HepG2 (cell line): Measurements from ENCODE around the gene HOXA13. TPM values are rescaled to one million over a fixed set of nuclear protein-coding genes. Genes with fewer than 3 reads are reported as not detected.

Source experiments
- AKAP8 ChIP-seq: sonication (generic); formaldehyde crosslinking; IDR thresholded peaks from 2 replicates; pipeline ENCODE4 v1.5.1; 2020; ENCODE audit warnings: mild to moderate bottlenecking, missing genetic modification reagents
- CENPT ChIP-seq: sonication (generic); formaldehyde crosslinking; IDR thresholded peaks from 2 replicates; pipeline ENCODE4 v1.8.0; 2022; ENCODE audit warnings: low read depth, mild to moderate bottlenecking, moderate library complexity, missing genetic modification reagents
- CHD4 ChIP-seq: fragments of 200-600 bp; sonication (generic); IDR thresholded peaks from 2 replicates; pipeline ENCODE4 v1.7.0; 2017; ENCODE audit warnings: mild to moderate bottlenecking, low read length, borderline replicate concordance
- ESRRA ChIP-seq: sonication (generic); formaldehyde crosslinking; IDR thresholded peaks from 2 replicates; pipeline ENCODE4 v1.5.1; 2020; ENCODE audit warnings: mild to moderate bottlenecking, low read depth, missing genetic modification reagents
- FIP1L1 ChIP-seq: fragments of 200-400 bp; formaldehyde crosslinking; IDR thresholded peaks from 2 replicates; pipeline ENCODE4 v1.6.1; 2018; ENCODE audit warnings: low read depth, mild to moderate bottlenecking, low read length, moderate library complexity, borderline replicate concordance; ENCODE audit not compliant: insufficient read depth
- NR2F2 ChIP-seq: IDR thresholded peaks from 2 replicates; pipeline ENCODE4 v1.6.1; 2012; ENCODE audit warnings: low read depth, inconsistent platforms, borderline replicate concordance
- RBM39 ChIP-seq: fragments of 200-400 bp; formaldehyde crosslinking; IDR thresholded peaks from one replicate; pipeline ENCODE4 v1.6.1; 2018; ENCODE audit warnings: antibody characterized with exemption, mild to moderate bottlenecking, low read depth, low read length; ENCODE audit not compliant: poor library complexity, severe bottlenecking
- RERE ChIP-seq: IDR thresholded peaks from 2 replicates; pipeline ENCODE4 v1.6.1; 2016; ENCODE audit warnings: low read depth, missing genetic modification reagents, missing compliant biosample characterization
- YY1 ChIP-seq: IDR thresholded peaks from 2 replicates; pipeline ENCODE4 v1.6.1; 2011; ENCODE audit warnings: low read length, low read depth, moderate library complexity, mild to moderate bottlenecking; ENCODE audit not compliant: insufficient read depth, insufficient replicate concordance
- ZNF317 ChIP-seq: sonication (generic); formaldehyde crosslinking; IDR thresholded peaks from 2 replicates; pipeline ENCODE4 v1.5.0; 2020; ENCODE audit warnings: mild to moderate bottlenecking, missing genetic modification reagents
- ZNF724P ChIP-seq: sonication (generic); formaldehyde crosslinking; IDR thresholded peaks from 2 replicates; pipeline ENCODE4 v1.8.0; 2022; ENCODE audit warnings: missing genetic modification reagents, borderline replicate concordance
- ZNF777 ChIP-seq: sonication (generic); formaldehyde crosslinking; IDR thresholded peaks from 2 replicates; pipeline ENCODE4 v1.4.0; 2020; ENCODE audit warnings: missing genetic modification reagents
- ZSCAN21 ChIP-seq: sonication (generic); formaldehyde crosslinking; IDR thresholded peaks from 2 replicates; pipeline ENCODE4 v1.8.0; 2022; ENCODE audit warnings: mild to moderate bottlenecking, missing genetic modification reagents, moderate library complexity, borderline replicate concordance
- polyA plus RNA-seq, 8 experiments: library from polyadenylated mRNA; depleted of rRNA in 3 of 8; stranded (reverse) in 7 of 8; unstranded in 1 of 8; fragments of >200 nt; fragmentation: Illumina TruSeq in 4 of 8; extraction: Trizol in 4 of 8; gene quantifications; 2 replicates each; pipeline versions ENCODE4 v1.2.1 to v1.2.3, GENCODE V29; 2011 to 2016; ENCODE audit warnings: low read depth in 4 of 8, missing spikeins in 1 of 8, mixed read lengths in 1 of 8; ENCODE audit not compliant: insufficient read depth in 1 of 8
- total RNA-seq, 5 experiments: library from RNA; depleted of rRNA; stranded (reverse); fragments of >200 nt; fragmentation: Illumina TruSeq; extraction: Trizol; gene quantifications; 2 replicates each; pipeline ENCODE4 v1.2.3, GENCODE V29; 2016; ENCODE audit warnings: low read depth in 1 of 5
- TF ChIP-seq, protein P1 (sequence below): sonication (generic); formaldehyde crosslinking; conservative IDR thresholded peaks from 2 replicates; pipeline ENCODE4 v1.4.0; 2020; ENCODE audit warnings: mild to moderate bottlenecking, missing genetic modification reagents, moderate library complexity
- TF ChIP-seq, protein P2 (sequence below): sonication (generic); formaldehyde crosslinking; IDR thresholded peaks from 2 replicates; pipeline ENCODE4 v1.4.0; 2020; ENCODE audit warnings: mild to moderate bottlenecking, low read depth, missing genetic modification reagents
- TF ChIP-seq, protein P3 (sequence below): sonication (generic); formaldehyde crosslinking; IDR thresholded peaks from 2 replicates; pipeline ENCODE4 v1.5.1; 2020; ENCODE audit warnings: missing genetic modification reagents, mild to moderate bottlenecking, borderline replicate concordance

Gene HOXA13
- total and polyA plus RNA-seq, 2 of the 13 experiments (the other 11 are each of a cell fraction or from before 2014, with no cell fraction given), result 0.01 to 0.04 TPM

GRCh38 chr7:27150568-27151340 is 49.1 kb downstream of the HOXA13 start (continued):
- TF ChIP-seq, protein P1, sequence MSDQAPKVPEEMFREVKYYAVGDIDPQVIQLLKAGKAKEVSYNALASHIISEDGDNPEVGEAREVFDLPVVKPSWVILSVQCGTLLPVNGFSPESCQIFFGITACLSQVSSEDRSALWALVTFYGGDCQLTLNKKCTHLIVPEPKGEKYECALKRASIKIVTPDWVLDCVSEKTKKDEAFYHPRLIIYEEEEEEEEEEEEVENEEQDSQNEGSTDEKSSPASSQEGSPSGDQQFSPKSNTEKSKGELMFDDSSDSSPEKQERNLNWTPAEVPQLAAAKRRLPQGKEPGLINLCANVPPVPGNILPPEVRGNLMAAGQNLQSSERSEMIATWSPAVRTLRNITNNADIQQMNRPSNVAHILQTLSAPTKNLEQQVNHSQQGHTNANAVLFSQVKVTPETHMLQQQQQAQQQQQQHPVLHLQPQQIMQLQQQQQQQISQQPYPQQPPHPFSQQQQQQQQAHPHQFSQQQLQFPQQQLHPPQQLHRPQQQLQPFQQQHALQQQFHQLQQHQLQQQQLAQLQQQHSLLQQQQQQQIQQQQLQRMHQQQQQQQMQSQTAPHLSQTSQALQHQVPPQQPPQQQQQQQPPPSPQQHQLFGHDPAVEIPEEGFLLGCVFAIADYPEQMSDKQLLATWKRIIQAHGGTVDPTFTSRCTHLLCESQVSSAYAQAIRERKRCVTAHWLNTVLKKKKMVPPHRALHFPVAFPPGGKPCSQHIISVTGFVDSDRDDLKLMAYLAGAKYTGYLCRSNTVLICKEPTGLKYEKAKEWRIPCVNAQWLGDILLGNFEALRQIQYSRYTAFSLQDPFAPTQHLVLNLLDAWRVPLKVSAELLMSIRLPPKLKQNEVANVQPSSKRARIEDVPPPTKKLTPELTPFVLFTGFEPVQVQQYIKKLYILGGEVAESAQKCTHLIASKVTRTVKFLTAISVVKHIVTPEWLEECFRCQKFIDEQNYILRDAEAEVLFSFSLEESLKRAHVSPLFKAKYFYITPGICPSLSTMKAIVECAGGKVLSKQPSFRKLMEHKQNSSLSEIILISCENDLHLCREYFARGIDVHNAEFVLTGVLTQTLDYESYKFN (CRISPR knock-in tag), result peak; percentile 15; the same call in 1 of the 2 replicates
- no peak for TF ChIP-seq RERE (CRISPR knock-in tag)
- TF ChIP-seq FIP1L1, result no peak
- TF ChIP-seq CHD4, result no peak
- TF ChIP-seq ZSCAN21 (CRISPR knock-in tag), result 0 out of 2 replicates have a peak, but pooled peaks have one; percentile 68
- TF ChIP-seq NR2F2, result no peak
- peak; percentile 44; the same call in 1 of the 2 replicates for TF ChIP-seq ZNF777 (CRISPR knock-in tag)
- 0 out of 2 replicates have a peak, but pooled peaks have one; percentile 17 for TF ChIP-seq ZNF724P (CRISPR knock-in tag)
- TF ChIP-seq CENPT (CRISPR knock-in tag), result no peak
- TF ChIP-seq, protein P2, sequence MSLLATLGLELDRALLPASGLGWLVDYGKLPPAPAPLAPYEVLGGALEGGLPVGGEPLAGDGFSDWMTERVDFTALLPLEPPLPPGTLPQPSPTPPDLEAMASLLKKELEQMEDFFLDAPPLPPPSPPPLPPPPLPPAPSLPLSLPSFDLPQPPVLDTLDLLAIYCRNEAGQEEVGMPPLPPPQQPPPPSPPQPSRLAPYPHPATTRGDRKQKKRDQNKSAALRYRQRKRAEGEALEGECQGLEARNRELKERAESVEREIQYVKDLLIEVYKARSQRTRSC (CRISPR knock-in tag), result no peak
- peak; percentile 61; the same call in 1 of the 2 replicates for TF ChIP-seq ZNF317 (CRISPR knock-in tag)
- TF ChIP-seq RBM39, result peak; percentile 48
- TF ChIP-seq ESRRA (CRISPR knock-in tag), result no peak
- peak; percentile 68 for TF ChIP-seq YY1
- TF ChIP-seq, protein P3, sequence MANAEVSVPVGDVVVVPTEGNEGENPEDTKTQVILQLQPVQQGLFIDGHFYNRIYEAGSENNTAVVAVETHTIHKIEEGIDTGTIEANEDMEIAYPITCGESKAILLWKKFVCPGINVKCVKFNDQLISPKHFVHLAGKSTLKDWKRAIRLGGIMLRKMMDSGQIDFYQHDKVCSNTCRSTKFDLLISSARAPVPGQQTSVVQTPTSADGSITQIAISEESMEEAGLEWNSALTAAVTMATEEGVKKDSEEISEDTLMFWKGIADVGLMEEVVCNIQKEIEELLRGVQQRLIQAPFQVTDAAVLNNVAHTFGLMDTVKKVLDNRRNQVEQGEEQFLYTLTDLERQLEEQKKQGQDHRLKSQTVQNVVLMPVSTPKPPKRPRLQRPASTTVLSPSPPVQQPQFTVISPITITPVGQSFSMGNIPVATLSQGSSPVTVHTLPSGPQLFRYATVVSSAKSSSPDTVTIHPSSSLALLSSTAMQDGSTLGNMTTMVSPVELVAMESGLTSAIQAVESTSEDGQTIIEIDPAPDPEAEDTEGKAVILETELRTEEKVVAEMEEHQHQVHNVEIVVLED (CRISPR knock-in tag), result peak; percentile 42; the same call in 1 of the 2 replicates
- no peak for TF ChIP-seq AKAP8
